Skeletal muscle satellite cell (primary cell): ENCODE measurements around the gene KLRC3.
"Not testable (repeated sequence)": the region's sequence is repeated elsewhere in the genome, so short reads cannot be mapped to it uniquely, and the experiment has no call there.

Source experiments
- H3K27me3 ChIP-seq: 2 replicates; pipeline ENCODE4 v1.7.0; 2013; ENCODE audit warnings: low read length; ENCODE audit not compliant: control insufficient read depth, insufficient read depth
- H3K36me3 ChIP-seq: 2 replicates; pipeline ENCODE4 v1.7.0; 2013; ENCODE audit warnings: mild to moderate bottlenecking, control low read depth, low read length; ENCODE audit not compliant: insufficient read depth
- H3K4me1 ChIP-seq: 2 replicates; pipeline ENCODE4 v1.7.0; 2013; ENCODE audit warnings: low read length; ENCODE audit not compliant: control insufficient read depth, insufficient read depth
- H3K4me2 ChIP-seq: 2 replicates; pipeline ENCODE4 v1.7.0; 2013; ENCODE audit warnings: mild to moderate bottlenecking, low read length
- H3K4me3 ChIP-seq: 2 replicates; pipeline ENCODE4 v1.7.0; 2013; ENCODE audit warnings: low read length
- H3K9ac ChIP-seq: 2 replicates; pipeline ENCODE4 v1.7.0; 2013; ENCODE audit warnings: mild to moderate bottlenecking, low read depth, low read length, moderate library complexity
- H3K9me3 ChIP-seq: replicated peaks from 2 replicates; pipeline ENCODE4 v1.7.0; 2013; ENCODE audit warnings: mild to moderate bottlenecking, control low read depth, low read length

The KLRC3 gene

GRCh38 chr12:10437601-10438000 is 17.2 kb upstream of the KLRC3 start:
- not testable (repeated sequence) for H3K36me3 ChIP-seq, H3K27me3 ChIP-seq, H3K4me3 ChIP-seq, H3K4me2 ChIP-seq, H3K4me1 ChIP-seq, H3K9me3 ChIP-seq, H3K9ac ChIP-seq

- H3K4me3 ChIP-seq, H3K9me3 ChIP-seq, H3K36me3 ChIP-seq, H3K9ac ChIP-seq, H3K4me1 ChIP-seq, H3K27me3 ChIP-seq: not testable (repeated sequence)
- peak within 1 kb of the TSS; percentile 25 for H3K4me2 ChIP-seq
Measured at GRCh38 chr12:10435816-10436215, 15.4 kb upstream of the KLRC3 start, which contains the start of gene KLRC2. KLRC2 (minus strand) TSS chr12:10436010; CDS start chr12:10435986, 24 bp downstream.

GRCh38 chr12:10430623-10431022 is 10.2 kb upstream of the KLRC3 start:
- not testable (repeated sequence) for H3K9me3 ChIP-seq, H3K4me2 ChIP-seq, H3K4me3 ChIP-seq, H3K4me1 ChIP-seq, H3K27me3 ChIP-seq, H3K9ac ChIP-seq, H3K36me3 ChIP-seq

- not testable (repeated sequence) for H3K9ac ChIP-seq, H3K4me2 ChIP-seq
Measured at GRCh38 chr12:10425938-10426337, 5.5 kb upstream of the KLRC3 start.

GRCh38 chr12:10424260-10424899 is 4.0 kb upstream of the KLRC3 start:
- not testable (repeated sequence) for H3K9ac ChIP-seq, H3K27me3 ChIP-seq

More at GRCh38 chr12:10425938-10426337, 5.5 kb upstream of the KLRC3 start:
- H3K4me3 ChIP-seq, H3K27me3 ChIP-seq, H3K4me1 ChIP-seq, H3K9me3 ChIP-seq, H3K36me3 ChIP-seq: not testable (repeated sequence)

GRCh38 chr12:10422159-10422558 is 1.8 kb upstream of the KLRC3 start:
- not testable (repeated sequence) for H3K4me1 ChIP-seq, H3K36me3 ChIP-seq, H3K9ac ChIP-seq, H3K9me3 ChIP-seq, H3K4me3 ChIP-seq, H3K27me3 ChIP-seq, H3K4me2 ChIP-seq

More at GRCh38 chr12:10424260-10424899, 4.0 kb upstream of the KLRC3 start:
- H3K4me2 ChIP-seq, H3K36me3 ChIP-seq, H3K4me1 ChIP-seq, H3K9me3 ChIP-seq, H3K4me3 ChIP-seq: not testable (repeated sequence)

- H3K27me3 ChIP-seq, result no peaks in the 10 kb centered on the region
- H3K4me3 ChIP-seq, result no peak within 1 kb of the TSS
- no peaks in the 10 kb centered on the region for H3K4me1 ChIP-seq
- no peaks in the 10 kb centered on the region for H3K36me3 ChIP-seq
- no peaks in the 10 kb centered on the region for H3K9me3 ChIP-seq
- no peak within 1 kb of the TSS for H3K4me2 ChIP-seq
- H3K9ac ChIP-seq, result no peak within 1 kb of the TSS
Measured at GRCh38 chr12:10409392-10409791, 11.0 kb downstream of the KLRC3 start, which contains the start of gene KLRC4. KLRC4 (minus strand) TSS chr12:10409757; CDS start chr12:10409575, 182 bp downstream.

GRCh38 chr12:10408842-10409241 is 11.6 kb downstream of the KLRC3 start:
- H3K9ac ChIP-seq, result no peak overlapping the region
- no peaks in the 10 kb centered on the region for H3K9me3 ChIP-seq
- no peaks in the 10 kb centered on the region for H3K36me3 ChIP-seq
- no peak overlapping the region for H3K4me3 ChIP-seq
- no peaks in the 10 kb centered on the region for H3K27me3 ChIP-seq
- H3K4me1 ChIP-seq, result no peaks in the 10 kb centered on the region
- no peak overlapping the region for H3K4me2 ChIP-seq

GRCh38 chr12:10406725-10407124 is 13.7 kb downstream of the KLRC3 start:
- H3K9me3 ChIP-seq, result no peaks in the 10 kb centered on the region
- no peak overlapping the region for H3K9ac ChIP-seq
- H3K27me3 ChIP-seq, result no peaks in the 10 kb centered on the region
- no peaks in the 10 kb centered on the region for H3K36me3 ChIP-seq
- H3K4me2 ChIP-seq, result no peak overlapping the region
- H3K4me3 ChIP-seq, result no peak overlapping the region
- no peaks in the 10 kb centered on the region for H3K4me1 ChIP-seq

GRCh38 chr12:10405294-10405693 is 15.1 kb downstream of the KLRC3 start:
- no peaks in the 10 kb centered on the region for H3K36me3 ChIP-seq
- no peak overlapping the region for H3K4me2 ChIP-seq
- no peaks in the 10 kb centered on the region for H3K4me1 ChIP-seq
- no peak overlapping the region for H3K9ac ChIP-seq
- no peaks in the 10 kb centered on the region for H3K27me3 ChIP-seq
- H3K9me3 ChIP-seq, result no peaks in the 10 kb centered on the region
- H3K4me3 ChIP-seq, result no peak overlapping the region

- Histone ChIP-seq H3K36me3 (no peaks in the 10 kb centered on the region), H3K4me1 (no peaks in the 10 kb centered on the region), H3K9me3 (no peaks in the 10 kb centered on the region), H3K4me2 (no peak overlapping the region), H3K27me3 (no peaks in the 10 kb centered on the region), H3K4me3 (no peak overlapping the region), H3K9ac (no peak overlapping the region)
Measured at GRCh38 chr12:10404798-10405197, 15.6 kb downstream of the KLRC3 start.

GRCh38 chr12:10400829-10401228 is 19.6 kb downstream of the KLRC3 start:
- Histone ChIP-seq H3K4me3 (no peak overlapping the region), H3K36me3 (no peaks in the 10 kb centered on the region), H3K4me2 (no peak overlapping the region), H3K9ac (no peak overlapping the region), H3K27me3 (no peaks in the 10 kb centered on the region), H3K4me1 (no peaks in the 10 kb centered on the region), H3K9me3 (no peaks in the 10 kb centered on the region)
